ENCODE measurements around the gene SLC6A4.

SLC6A4 gene

DNA sequence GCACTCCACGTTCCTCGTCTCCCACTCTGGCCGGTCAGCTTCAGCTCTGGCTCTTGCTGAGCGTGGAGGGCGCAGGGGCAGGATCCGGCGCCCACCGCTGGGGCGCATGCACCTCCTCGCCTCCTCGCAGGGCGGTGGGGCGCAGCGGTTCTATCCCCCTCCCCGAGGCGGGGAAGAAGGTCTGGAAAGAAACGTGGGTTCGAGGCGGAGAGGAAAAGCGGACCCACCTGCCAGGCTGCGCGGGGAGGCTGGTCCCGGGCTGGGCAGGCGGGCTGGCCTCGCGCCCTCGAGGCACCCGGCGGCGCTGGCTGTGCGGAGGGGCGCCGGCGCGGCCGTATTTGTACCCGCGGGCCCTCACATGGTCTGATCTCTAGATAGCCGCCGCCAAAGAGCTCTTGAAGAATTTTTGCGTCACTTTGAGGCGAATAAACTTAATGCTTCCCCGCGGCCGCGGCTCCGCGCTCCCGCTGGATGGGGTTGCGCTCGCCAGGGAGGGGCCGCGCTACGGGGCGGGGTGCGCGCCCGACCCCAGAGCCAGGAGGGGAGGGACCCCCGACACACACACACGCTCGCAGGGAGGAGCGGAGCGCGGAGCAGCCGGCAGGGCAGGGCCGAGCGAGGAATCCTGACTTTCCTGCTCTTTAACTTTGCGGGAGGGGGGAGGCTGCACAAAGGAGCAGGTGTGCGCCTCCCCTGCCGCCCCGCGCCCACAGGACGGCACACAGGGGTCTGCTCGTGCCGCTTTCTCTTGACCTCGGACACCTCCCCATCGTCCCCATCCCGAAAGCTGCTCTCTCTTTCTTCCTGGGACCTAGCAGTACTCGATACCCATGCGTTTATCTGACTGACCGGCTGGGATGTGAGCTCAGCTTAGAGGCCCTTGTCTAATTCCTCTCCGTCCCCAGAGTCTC lies at the start of gene SLC6A4:
Gene SLC6A4 (minus strand): TSS at position 312 of the 911 bp plus-strand sequence. CDS start 13,739 bp downstream, outside the sequence.
- peak; percentile 77 for DNase-seq

- DNase-seq = no peak
Observed at GRCh38 chr17:30279156-30279555, 43.7 kb upstream of the SLC6A4 start.

- DNase-seq = peak; percentile 64
Observed at GRCh38 chr17:30278032-30278431, 42.5 kb upstream of the SLC6A4 start.

- DNase-seq = no peak
Observed at GRCh38 chr17:30275911-30276310, 40.4 kb upstream of the SLC6A4 start.

DNA sequence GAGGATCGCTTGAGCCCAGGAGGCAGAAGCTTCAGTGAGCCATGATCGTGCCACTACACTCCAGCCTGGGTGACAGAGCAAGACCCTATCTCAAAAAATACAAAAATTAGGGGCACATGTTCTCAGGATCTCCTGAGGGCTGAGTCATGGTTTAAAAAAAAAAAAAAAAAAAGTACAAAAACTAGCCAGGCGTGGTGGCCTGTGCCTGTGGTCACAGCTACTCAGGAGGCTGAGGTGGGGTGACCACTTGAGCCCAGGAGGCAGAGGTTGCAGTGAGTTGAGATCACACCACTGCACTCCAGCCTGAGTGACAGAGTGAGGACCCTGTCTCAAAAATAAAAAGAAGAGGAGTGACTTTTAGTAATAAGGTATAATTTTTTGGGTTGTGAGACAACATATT lies 39.4 kb upstream of the SLC6A4 start:
- DNase-seq = no peak

DNA sequence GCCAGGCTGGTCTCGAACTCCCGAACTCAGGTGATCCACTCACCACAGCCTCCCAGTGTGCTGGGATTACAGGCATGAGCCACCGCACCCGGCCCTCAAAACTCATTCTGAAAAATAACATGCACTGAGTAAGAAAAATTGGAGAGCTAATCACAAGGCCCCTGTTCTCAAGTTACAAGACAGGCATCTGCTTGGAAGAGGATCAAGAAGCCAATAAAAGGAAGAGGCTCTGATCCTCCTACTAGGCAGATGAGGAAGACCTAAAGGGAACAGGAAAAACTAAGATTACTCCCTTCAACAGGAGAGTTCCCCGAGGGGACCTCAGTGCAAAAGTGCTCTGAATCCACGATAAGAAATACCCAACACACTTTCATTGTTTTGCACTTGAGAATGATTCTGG lies 37.9 kb upstream of the SLC6A4 start:
- no peak for DNase-seq

DNA sequence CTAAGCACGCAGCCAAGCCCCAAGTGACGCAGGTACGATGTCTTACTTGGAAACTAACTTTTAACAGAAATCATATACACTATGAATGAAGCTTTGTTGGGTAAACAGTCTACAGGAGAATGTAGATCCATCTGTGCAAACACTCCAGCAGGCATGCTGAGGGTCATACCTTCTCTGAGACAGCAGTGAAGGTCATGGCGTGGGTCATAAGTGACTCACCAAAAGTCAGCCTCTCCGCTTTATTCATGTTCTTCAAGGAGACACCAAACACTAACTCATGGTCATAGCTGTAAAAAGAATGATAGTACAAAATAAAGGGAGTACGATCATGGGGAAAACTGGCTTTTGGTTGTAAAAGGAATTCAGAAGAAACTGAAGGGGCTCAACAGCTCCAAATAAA lies 35.6 kb upstream of the SLC6A4 start:
- no peak for DNase-seq

GRCh38 chr17:30267625-30268024 lies 32.1 kb upstream of the SLC6A4 start:
- DNase-seq = no peak

DNA sequence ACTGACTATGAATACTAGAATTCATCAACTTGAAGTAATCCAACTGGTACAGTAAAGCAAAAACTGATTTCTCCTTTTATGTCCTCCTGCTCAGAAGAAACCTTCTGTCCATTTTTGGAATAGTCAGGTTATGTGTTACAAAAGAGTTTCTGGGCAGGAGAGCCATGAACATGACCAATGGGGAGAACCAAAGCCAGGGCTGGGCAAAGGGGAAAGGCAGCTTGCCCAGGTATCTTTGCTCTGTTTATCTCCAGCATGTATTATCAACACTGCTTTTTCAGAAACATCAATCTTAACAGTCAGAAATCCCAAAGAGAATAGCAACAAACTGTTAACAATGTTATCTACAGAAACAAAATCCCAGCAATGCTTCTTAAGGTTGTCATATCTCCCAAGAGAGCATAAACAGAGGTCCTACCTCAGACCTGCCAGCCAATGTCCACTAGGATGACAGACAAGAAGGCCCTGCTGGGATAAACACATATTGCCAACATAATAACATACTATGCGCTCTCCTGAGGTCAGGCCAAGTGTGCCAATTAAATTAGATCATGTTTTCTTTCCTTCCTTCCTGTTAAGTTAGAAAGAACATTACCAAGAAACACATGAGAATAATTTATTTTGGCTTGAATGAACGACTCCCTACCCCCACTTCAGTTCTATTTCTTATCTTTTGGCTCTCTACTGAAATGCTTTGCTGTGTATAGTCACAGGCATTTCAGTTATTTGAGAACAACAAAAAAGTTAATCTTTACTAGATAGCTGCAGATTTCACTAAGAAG lies 28.2 kb upstream of the SLC6A4 start:
- no peak for DNase-seq

- no peak for DNase-seq
Observed at GRCh38 chr17:30256756-30257506, 21.4 kb upstream of the SLC6A4 start.

DNA sequence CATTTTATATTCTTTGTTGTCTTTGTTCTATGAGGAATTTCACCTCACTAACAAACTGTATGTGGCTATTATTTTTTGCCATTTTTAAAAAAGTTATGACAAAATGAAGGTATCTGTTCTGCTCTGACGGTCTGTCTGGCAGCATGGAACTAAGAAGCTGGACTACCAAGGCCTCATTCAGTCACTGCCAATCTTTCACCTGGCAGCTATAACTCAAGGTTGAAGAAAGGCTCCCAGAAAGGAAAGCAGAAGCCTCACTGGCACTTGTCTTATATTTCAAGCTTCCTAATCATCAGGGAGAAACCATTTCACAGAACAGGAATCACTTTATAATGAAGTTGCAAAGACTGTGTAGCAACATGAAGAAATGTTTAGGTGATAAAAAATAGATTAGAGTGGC lies 18.7 kb upstream of the SLC6A4 start:
- no peak for DNase-seq

DNA sequence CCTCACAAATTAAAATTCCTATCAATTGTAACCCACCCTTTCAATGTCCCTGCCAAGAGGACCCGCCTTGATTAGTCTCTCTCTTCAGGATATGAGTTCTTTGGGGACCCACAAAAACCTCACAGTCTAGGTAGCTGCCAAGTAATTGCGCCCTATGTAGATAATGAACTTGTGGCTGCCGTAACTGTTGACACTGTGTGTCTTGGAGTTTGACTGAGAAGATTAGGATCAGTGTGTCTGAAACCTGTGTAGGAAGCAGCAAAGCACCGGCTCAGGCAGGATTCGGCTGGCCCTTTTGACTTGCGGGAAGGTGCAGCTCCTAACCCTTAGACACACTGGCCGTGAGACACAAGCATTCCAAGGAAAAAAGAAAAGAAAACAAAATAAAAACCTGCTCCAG lies 17.8 kb upstream of the SLC6A4 start:
- peak; percentile 79 for DNase-seq

DNA sequence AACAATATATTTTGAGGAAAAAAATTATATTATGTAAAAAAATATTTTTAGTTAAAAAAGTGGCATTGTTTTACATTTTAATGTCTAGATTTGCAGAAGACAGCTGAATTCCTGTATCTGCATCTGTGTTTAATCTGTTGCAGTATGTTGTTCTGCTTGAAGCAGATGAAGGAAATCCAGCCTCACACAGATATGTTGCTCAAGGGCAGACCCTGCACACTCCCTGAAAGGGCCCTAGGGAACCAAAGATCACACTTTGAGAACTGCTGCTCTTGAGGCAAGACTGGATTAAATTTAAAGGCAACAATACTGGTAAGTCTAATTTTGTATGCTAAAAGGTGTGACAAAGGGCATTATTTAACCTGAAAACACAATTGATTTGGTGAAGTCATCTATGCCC lies 16.4 kb upstream of the SLC6A4 start:
- DNase-seq = no peak

DNA sequence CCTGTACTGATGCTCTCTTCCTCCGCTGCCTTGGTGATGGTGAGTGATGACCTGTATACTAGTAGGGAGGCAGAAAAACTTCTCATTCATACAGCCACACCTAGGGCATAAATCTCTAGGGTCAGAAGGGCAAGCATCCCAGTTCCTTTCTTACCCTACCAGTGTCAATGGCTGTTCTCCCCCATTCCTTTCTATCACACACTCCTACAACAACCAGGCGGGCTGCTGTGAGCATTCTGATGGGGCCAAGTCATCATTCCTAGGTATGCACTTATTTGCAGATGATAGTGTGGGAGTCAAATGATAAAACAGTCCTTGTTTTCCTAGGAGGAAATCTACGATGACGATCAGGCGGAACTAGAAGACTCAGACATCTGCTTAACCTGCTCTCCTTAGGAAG lies 14.0 kb upstream of the SLC6A4 start:
- no peak for DNase-seq

DNA sequence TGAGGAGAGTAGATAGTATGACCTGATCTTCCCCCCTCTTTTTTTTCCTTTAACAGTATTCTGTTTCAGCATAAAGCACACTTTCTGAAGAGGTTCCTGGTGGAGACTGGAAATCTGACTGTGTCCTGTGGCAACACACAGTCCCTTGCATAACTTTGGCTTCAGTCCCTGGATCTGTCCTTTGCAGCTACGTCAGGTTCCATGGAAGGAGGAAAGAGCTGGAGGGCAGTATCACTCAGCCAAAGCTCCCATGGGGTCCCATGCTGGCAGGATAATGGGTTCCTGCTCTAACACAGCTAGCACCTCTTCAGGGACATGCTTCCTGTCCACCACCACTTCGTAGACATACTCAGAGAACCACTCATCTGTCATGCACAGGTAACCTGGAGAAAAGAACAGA lies 13.3 kb upstream of the SLC6A4 start:
- DNase-seq = no peak

- no peak for DNase-seq
Observed at GRCh38 chr17:30246460-30246859, 11.0 kb upstream of the SLC6A4 start.

GRCh38 chr17:30244853-30245385 lies 9.4 kb upstream of the SLC6A4 start:
- no peak for DNase-seq

GRCh38 chr17:30243568-30243967 lies 8.1 kb upstream of the SLC6A4 start:
- no peak for DNase-seq

DNA sequence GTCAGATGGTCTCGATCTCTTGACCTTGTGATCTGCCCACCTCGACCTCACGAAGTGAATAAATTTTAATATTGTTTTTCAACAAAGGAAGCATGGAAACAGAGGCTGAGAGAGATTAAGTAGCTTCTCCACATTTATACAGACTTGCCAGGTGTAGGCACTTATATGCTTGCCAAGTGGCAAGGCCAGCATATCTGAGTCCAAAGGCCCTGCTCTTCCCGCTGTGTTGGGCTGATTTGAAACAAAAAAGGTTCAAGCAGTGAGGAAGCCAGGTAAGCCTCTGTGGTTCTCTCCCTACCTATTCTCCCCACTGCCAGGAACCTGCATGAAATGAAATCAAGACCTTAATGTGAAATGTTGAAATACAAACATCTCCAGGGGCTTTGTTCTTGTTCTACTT lies 7.5 kb upstream of the SLC6A4 start:
- no peak for DNase-seq

DNA sequence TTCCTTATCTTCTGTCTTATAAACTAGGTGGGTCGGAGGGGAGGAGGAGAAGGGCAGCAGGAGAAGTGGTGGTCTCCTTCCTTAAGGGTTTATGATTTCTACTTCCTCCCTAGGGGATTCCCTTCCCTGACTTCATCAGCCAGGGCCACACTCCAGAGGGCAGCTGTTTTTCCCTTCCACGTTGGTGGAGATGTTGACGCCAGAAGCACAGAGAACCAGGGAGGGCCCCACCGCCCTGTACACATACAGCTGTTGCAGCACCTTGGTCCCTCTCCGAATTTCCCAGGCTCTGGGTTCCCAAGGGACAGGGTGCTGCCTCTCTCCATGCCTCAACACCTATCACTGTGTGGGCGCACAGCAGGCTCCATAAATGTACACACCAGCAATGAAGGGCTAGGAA lies 5.6 kb upstream of the SLC6A4 start:
- DNase-seq = peak; percentile 45

DNA sequence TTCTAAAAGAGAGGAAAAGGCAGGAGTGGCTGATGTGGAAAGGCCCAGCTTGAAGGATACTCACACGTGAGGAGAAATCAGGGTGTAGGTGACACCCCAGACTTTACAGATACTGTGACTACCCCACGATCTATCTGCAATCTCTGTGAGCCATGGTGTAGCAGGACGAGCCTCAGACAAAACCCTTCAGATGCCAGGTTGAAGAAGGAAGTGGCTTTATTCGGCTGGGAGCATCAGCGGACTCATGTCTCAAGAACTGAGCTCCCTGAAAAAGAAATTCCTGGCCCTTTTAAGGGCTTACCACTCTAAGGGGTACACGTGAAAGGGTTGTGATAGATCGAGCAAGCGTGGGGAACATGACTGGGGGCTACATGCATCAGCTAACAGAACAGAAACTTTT lies 4.7 kb upstream of the SLC6A4 start:
- peak; percentile 29 for DNase-seq

- peak; percentile 53 for DNase-seq
Observed at GRCh38 chr17:30239089-30239462, 3.6 kb upstream of the SLC6A4 start.
